Neural cell (in vitro differentiated cells): Measurements from ENCODE around the gene FFAR3. TPM values are rescaled to one million over a fixed set of nuclear protein-coding genes. Genes with fewer than 3 reads are reported as not detected.

ENCODE experiments used
- H2AFZ ChIP-seq: fragments of 200-600, 300-800 bp; sonication (generic), shearing (Covaris generic); 2 replicates; pipeline ENCODE4 v1.6.0; 2014; ENCODE audit warnings: low read depth, mild to moderate bottlenecking, antibody characterized with exemption, low read length, moderate library complexity
- H3F3A ChIP-seq: fragments of 200-600 bp; shearing (Covaris generic); 2 replicates; pipeline ENCODE4 v1.6.1; 2016; ENCODE audit warnings: mild to moderate bottlenecking, moderate library complexity, mixed read lengths, antibody characterized with exemption, low read length; ENCODE audit not compliant: insufficient read depth, poor library complexity, severe bottlenecking
- H3K27ac ChIP-seq: fragments of 200-600, 300-800 bp; sonication (generic), shearing (Covaris generic); 2 replicates; pipeline ENCODE4 v1.5.1; 2014; ENCODE audit warnings: mild to moderate bottlenecking, low read length, moderate library complexity
- H3K27me3 ChIP-seq: fragments of 300-800, 200-600 bp; sonication (generic), shearing (Covaris generic); 2 replicates; pipeline ENCODE4 v1.6.0; 2014; ENCODE audit warnings: mild to moderate bottlenecking, low read depth, low read length, moderate library complexity; ENCODE audit not compliant: insufficient read depth
- H3K36me3 ChIP-seq: fragments of 300-800, 200-600 bp; sonication (generic), shearing (Covaris generic); 2 replicates; pipeline ENCODE4 v1.5.1; 2014; ENCODE audit warnings: mild to moderate bottlenecking, antibody characterized with exemption, low read length, moderate library complexity; ENCODE audit not compliant: insufficient read depth
- H3K4me2 ChIP-seq: fragments of 300-800, 200-600 bp; sonication (generic), shearing (Covaris generic); 2 replicates; pipeline ENCODE4 v1.6.0; 2014; ENCODE audit warnings: mild to moderate bottlenecking, low read length
- H3K4me3 ChIP-seq: fragments of 300-800, 200-600 bp; sonication (generic), shearing (Covaris generic); 2 replicates; pipeline ENCODE4 v1.5.1; 2014; ENCODE audit warnings: mild to moderate bottlenecking, low read length, moderate library complexity
- H3K79me2 ChIP-seq: fragments of 200-600 bp; shearing (Covaris generic); replicated peaks from 2 replicates; pipeline ENCODE4 v1.6.0; 2014; ENCODE audit warnings: mild to moderate bottlenecking, low read length, moderate library complexity; ENCODE audit not compliant: insufficient read depth
- H3K9ac ChIP-seq: fragments of 300-800, 200-600 bp; sonication (generic), shearing (Covaris generic); 2 replicates; pipeline ENCODE4 v1.6.1; 2016; ENCODE audit warnings: mild to moderate bottlenecking, low read length, mixed read lengths
- H3K9me2 ChIP-seq: fragments of 200-600 bp; shearing (Covaris generic); 2 replicates; pipeline ENCODE4 v1.6.1; 2016; ENCODE audit warnings: mild to moderate bottlenecking, low read length, mixed read lengths; ENCODE audit not compliant: insufficient read depth
- H3K9me3 ChIP-seq: fragments of 200-600, 300-800 bp; sonication (generic), shearing (Covaris generic); 2 replicates; pipeline ENCODE4 v1.6.1; 2016; ENCODE audit warnings: mild to moderate bottlenecking, mixed run types, low read length, moderate library complexity, mixed read lengths
- H4K20me1 ChIP-seq: fragments of 200-600 bp; shearing (Covaris generic); 2 replicates; pipeline ENCODE4 v1.6.1; 2016; ENCODE audit warnings: mild to moderate bottlenecking, mixed run types; ENCODE audit not compliant: insufficient read depth
- CTCF ChIP-seq: fragments of 450-650 bp; IDR thresholded peaks from 2 replicates; pipeline ENCODE4 v1.5.1; 2014; ENCODE audit warnings: antibody characterized with exemption, mild to moderate bottlenecking, moderate library complexity; ENCODE audit not compliant: poor library complexity, severe bottlenecking
- EP300 ChIP-seq: fragments of 450-650 bp; conservative IDR thresholded peaks from 2 replicates; pipeline ENCODE4 v1.6.1; 2014; ENCODE audit warnings: antibody characterized with exemption, mild to moderate bottlenecking, moderate library complexity; ENCODE audit not compliant: poor library complexity, severe bottlenecking
- EZH2 ChIP-seq: fragments of 200-600, 300-800 bp; shearing (Covaris generic), sonication (generic); IDR thresholded peaks from 2 replicates; pipeline ENCODE4 v1.6.1; 2014; ENCODE audit warnings: antibody characterized with exemption, low read length, borderline replicate concordance, mild to moderate bottlenecking; ENCODE audit not compliant: insufficient read depth, poor library complexity, severe bottlenecking
- MXI1 ChIP-seq: fragments of 450-650 bp; conservative IDR thresholded peaks from 2 replicates; pipeline ENCODE4 v1.6.1; 2014; ENCODE audit warnings: antibody characterized with exemption, mild to moderate bottlenecking; ENCODE audit not compliant: poor library complexity, severe bottlenecking
- POLR2AphosphoS5 ChIP-seq: IDR thresholded peaks from 2 replicates; pipeline ENCODE4 v1.6.1; 2012
- RAD21 ChIP-seq: fragments of 450-650 bp; conservative IDR thresholded peaks from 2 replicates; pipeline ENCODE4 v1.6.1; 2014; ENCODE audit warnings: antibody characterized with exemption, mild to moderate bottlenecking, moderate library complexity
- REST ChIP-seq: IDR thresholded peaks from 2 replicates; pipeline ENCODE4 v1.6.1; 2012; ENCODE audit warnings: borderline replicate concordance
- SMC3 ChIP-seq: fragments of 450-650 bp; conservative IDR thresholded peaks from 2 replicates; pipeline ENCODE4 v1.6.1; 2014; ENCODE audit warnings: antibody characterized with exemption, mild to moderate bottlenecking, moderate library complexity; ENCODE audit not compliant: poor library complexity
- TAF1 ChIP-seq: IDR thresholded peaks from 2 replicates; pipeline ENCODE4 v1.6.1; 2012; ENCODE audit warnings: low read depth
- polyA plus RNA-seq: library from polyadenylated mRNA; depleted of rRNA; stranded (reverse); fragments of >200 nt; gene quantifications from 2 replicates; pipeline ENCODE4 v1.2.3, GENCODE V29; 2014

FFAR3 gene
- polyA plus RNA-seq, 1 donor from 2014 or later = not detected

GRCh38 chr19:35396240-35396885 lies 38.1 kb downstream of the FFAR3 start:
- Histone ChIP-seq H3K9ac (no peak overlapping the region), H3K36me3 (no peaks in the 10 kb centered on the region), H3K9me3 (no peaks in the 10 kb centered on the region), H3F3A (no peaks in the 10 kb centered on the region), H3K79me2 (no peaks in the 10 kb centered on the region), H2AFZ (no peak overlapping the region), H4K20me1 (no peaks in the 10 kb centered on the region), H3K4me2 (no peak overlapping the region), H3K9me2 (no peaks in the 10 kb centered on the region), H3K4me3 (no peak overlapping the region), H3K27ac (no peak overlapping the region), H3K27me3 (no peaks in the 10 kb centered on the region)
- TF ChIP-seq TAF1 (no peak), EP300 (no peak), SMC3 (no peak), REST (no peak), POLR2AphosphoS5 (no peak)

DNA sequence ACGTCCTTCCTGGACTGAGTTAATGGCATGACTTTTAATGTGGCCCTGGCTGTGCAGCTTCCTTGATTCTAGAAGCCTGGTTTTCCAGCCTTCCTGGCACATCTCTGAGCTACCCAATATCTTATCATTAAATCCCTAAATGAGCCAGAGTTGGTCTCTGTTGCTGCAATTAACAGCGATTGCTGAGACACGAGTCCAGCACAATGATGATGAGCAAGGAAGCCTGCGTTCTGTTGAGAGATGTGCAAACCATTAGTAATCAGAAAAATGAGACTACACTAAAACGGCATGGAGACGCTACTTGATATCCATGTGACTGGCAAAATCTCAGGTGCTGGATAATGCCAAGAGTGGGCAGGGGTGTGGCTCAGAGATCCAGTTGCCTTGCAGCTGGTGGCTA lies 38.8 kb downstream of the FFAR3 start:
- H3K4me2 ChIP-seq = no peak overlapping the region
- no peak overlapping the region for H3K4me3 ChIP-seq
- H3K9me2 ChIP-seq = no peaks in the 10 kb centered on the region
- no peaks in the 10 kb centered on the region for H3K27me3 ChIP-seq
- H3K36me3 ChIP-seq = no peaks in the 10 kb centered on the region
- TF ChIP-seq TAF1 (no peak), RAD21 (no peak), MXI1 (no peak), SMC3 (no peak), POLR2AphosphoS5 (no peak), EZH2 (no peak), CTCF (no peak), REST (no peak), EP300 (no peak)
- H3K9ac ChIP-seq = no peak overlapping the region
- no peak overlapping the region for H3K27ac ChIP-seq
- H3K79me2 ChIP-seq = no peaks in the 10 kb centered on the region
- no peaks in the 10 kb centered on the region for H4K20me1 ChIP-seq
- no peaks in the 10 kb centered on the region for H3F3A ChIP-seq
- no peak overlapping the region for H2AFZ ChIP-seq
- H3K9me3 ChIP-seq = no peaks in the 10 kb centered on the region
